ENCODE measurements around the gene DCUN1D3.

- no peak for TF ChIP-seq CTCF (IDR thresholded peaks at IDR 0.05 in 2 of 3, conservative IDR thresholded peaks at IDR 0.05 in 1 of 3; ENCODE audit: borderline replicate concordance in 1 of 3, insufficient read depth in 1 of 3, low read depth in 2 of 3, low read length in 2 of 3)
- TF ChIP-seq ZNF274 (IDR thresholded peaks at IDR 0.05; ENCODE audit: low read depth, low read length) = no peak
- TF ChIP-seq POLR2A (IDR thresholded peaks at IDR 0.05; ENCODE audit: borderline replicate concordance, extremely low read depth, insufficient read depth, insufficient read length) = no peak
- no peak for TF ChIP-seq FOSL1 (IDR thresholded peaks at IDR 0.05; ENCODE audit: low read depth)
- TF ChIP-seq, protein P1, sequence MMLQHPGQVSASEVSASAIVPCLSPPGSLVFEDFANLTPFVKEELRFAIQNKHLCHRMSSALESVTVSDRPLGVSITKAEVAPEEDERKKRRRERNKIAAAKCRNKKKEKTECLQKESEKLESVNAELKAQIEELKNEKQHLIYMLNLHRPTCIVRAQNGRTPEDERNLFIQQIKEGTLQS (IDR thresholded peaks at IDR 0.05) = no peak
- no peak for TF ChIP-seq ELF1 (IDR thresholded peaks at IDR 0.05; ENCODE audit: borderline replicate concordance, low read depth)
- no peak for TF ChIP-seq EZH2phosphoT487 (IDR thresholded peaks at IDR 0.05; ENCODE audit: borderline replicate concordance)
- TF ChIP-seq MAX (IDR thresholded peaks at IDR 0.05) = no peak
- TF ChIP-seq, protein P2, sequence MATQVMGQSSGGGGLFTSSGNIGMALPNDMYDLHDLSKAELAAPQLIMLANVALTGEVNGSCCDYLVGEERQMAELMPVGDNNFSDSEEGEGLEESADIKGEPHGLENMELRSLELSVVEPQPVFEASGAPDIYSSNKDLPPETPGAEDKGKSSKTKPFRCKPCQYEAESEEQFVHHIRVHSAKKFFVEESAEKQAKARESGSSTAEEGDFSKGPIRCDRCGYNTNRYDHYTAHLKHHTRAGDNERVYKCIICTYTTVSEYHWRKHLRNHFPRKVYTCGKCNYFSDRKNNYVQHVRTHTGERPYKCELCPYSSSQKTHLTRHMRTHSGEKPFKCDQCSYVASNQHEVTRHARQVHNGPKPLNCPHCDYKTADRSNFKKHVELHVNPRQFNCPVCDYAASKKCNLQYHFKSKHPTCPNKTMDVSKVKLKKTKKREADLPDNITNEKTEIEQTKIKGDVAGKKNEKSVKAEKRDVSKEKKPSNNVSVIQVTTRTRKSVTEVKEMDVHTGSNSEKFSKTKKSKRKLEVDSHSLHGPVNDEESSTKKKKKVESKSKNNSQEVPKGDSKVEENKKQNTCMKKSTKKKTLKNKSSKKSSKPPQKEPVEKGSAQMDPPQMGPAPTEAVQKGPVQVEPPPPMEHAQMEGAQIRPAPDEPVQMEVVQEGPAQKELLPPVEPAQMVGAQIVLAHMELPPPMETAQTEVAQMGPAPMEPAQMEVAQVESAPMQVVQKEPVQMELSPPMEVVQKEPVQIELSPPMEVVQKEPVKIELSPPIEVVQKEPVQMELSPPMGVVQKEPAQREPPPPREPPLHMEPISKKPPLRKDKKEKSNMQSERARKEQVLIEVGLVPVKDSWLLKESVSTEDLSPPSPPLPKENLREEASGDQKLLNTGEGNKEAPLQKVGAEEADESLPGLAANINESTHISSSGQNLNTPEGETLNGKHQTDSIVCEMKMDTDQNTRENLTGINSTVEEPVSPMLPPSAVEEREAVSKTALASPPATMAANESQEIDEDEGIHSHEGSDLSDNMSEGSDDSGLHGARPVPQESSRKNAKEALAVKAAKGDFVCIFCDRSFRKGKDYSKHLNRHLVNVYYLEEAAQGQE (IDR thresholded peaks at IDR 0.05; ENCODE audit: low read depth) = no peak
- TF ChIP-seq POLR2AphosphoS5 (IDR thresholded peaks at IDR 0.05; ENCODE audit: low read depth, low read length) = no peak
- no peak for TF ChIP-seq YY1 (IDR thresholded peaks at IDR 0.05; ENCODE audit: extremely low read depth, insufficient replicate concordance, low read depth, low read length)
- no peak for TF ChIP-seq EGR1 (IDR thresholded peaks at IDR 0.05; ENCODE audit: low read depth)
- no peak for TF ChIP-seq RAD21 (IDR thresholded peaks at IDR 0.05; ENCODE audit: low read depth)
- no peak for TF ChIP-seq EZH2 (IDR thresholded peaks at IDR 0.05)
These were observed 87.6 kb downstream of the DCUN1D3 start for GRCh38 chr16:20812510-20812909.
